Right lobe of liver (tissue), 6 donors: ENCODE data around the gene EVA1C. TPM values are rescaled to one million over a fixed set of nuclear protein-coding genes. Genes with fewer than 3 reads are reported as not detected.
"Not testable (repeated sequence)": the region's sequence is repeated elsewhere in the genome, so short reads cannot be mapped to it uniquely, and the experiment has no call there.

Source experiments
- ATAC-seq, 4 donors: fragments of 200-7000 bp; cut with Tn5 transposase; one replicate each; pipeline ENCODE4 v1.9.1; 2020; ENCODE audit warnings: mild to moderate bottlenecking in 4 of 4, moderate library complexity in 4 of 4
- DNase-seq, 3 donors: peaks; one replicate each; pipeline ENCODE4 v3.0.0-alpha.2; 2020
- H3K27ac ChIP-seq, 3 donors: fragments of 200-600 bp; one replicate each; pipeline ENCODE4 v1.8.0; 2022
- H3K27me3 ChIP-seq, 2 donors: fragments of 200-600 bp; one replicate each; pipeline ENCODE4 v1.8.0; 2022
- H3K36me3 ChIP-seq, 4 donors: fragments of 200-600 bp; sonication (generic) in 1 of 4; one replicate each; pipeline versions ENCODE4 v1.5.1 to v1.8.0; 2017 to 2022; ENCODE audit warnings: control low read depth in 1 of 4
- H3K4me1 ChIP-seq, 4 donors: fragments of 200-600 bp; sonication (generic) in 1 of 4; one replicate each; pipeline versions ENCODE4 v1.5.1 to v1.8.0; 2017 to 2022; ENCODE audit warnings: control low read depth in 1 of 4
- H3K4me3 ChIP-seq, 3 donors: fragments of 200-600 bp; one replicate each; pipeline ENCODE4 v1.8.0; 2022
- H3K9me3 ChIP-seq, 4 donors: fragments of 200-600 bp; sonication (generic) in 1 of 4; one replicate each; pipeline versions ENCODE4 v1.5.1 to v1.8.0; 2017 to 2022; ENCODE audit warnings: control low read depth in 1 of 4
- POLR2A ChIP-seq: fragments of 450-650 bp; IDR thresholded peaks from one replicate; pipeline ENCODE4 v1.6.1; 2017; ENCODE audit warnings: antibody characterized with exemption, mild to moderate bottlenecking
- WGBS: methylation state at CpG from one replicate; pipeline ENCODE4 v1.1.6; 2018; ENCODE audit warnings: low coverage, low lambda C conversion rate; ENCODE audit not compliant: insufficient coverage; ENCODE audit errors: missing lambda C conversion rate; 5-methylcytosine and 5-hydroxymethylcytosine counted together
- intact Hi-C, 2 donors: fragments of 100-400 bp; cut with DNase I; formaldehyde crosslinking; loops; one replicate each; pipeline versions ENCODE4 v1.11.2 to v1.14.1; 2022
- total RNA-seq, 6 experiments: library from RNA; depleted of rRNA in 2 of 6; stranded (reverse); fragments of >200 nt in 2 of 6; fragmentation: NEBNext Ultra II Directional in 3 of 6; extraction: Animal tissue kit (Norgen Biotek cat#: 25700) in 3 of 6; gene quantifications; one replicate each; pipeline versions ENCODE4 v1.1.0 to v1.2.4, GENCODE V29; 2016 to 2023
- TF ChIP-seq, protein P1 (sequence below), 4 donors: fragments of 200-600 bp in 3 of 4; fragments of 450-650 bp in 1 of 4; IDR thresholded peaks; one replicate each; pipeline versions ENCODE4 v1.5.1 to v1.8.0; 2016 to 2022; ENCODE audit warnings: antibody characterized with exemption in 4 of 4, mild to moderate bottlenecking in 2 of 4
- donor health status: DM: no; HTN: yes; CAD: no.
- donor health status: DM: no; HTN: no; CAD: no.
- donor health status: DM: no; HTN: no; CAD: no.
- donor health status: DM: no; HTN: yes; CAD: no.
- donor health status: DM: no; HTN: yes; CAD: no.

EVA1C gene
- total RNA-seq, 6 experiments from 2014 or later, result 2.4 to 5.9 (median 4.2) TPM

DNA sequence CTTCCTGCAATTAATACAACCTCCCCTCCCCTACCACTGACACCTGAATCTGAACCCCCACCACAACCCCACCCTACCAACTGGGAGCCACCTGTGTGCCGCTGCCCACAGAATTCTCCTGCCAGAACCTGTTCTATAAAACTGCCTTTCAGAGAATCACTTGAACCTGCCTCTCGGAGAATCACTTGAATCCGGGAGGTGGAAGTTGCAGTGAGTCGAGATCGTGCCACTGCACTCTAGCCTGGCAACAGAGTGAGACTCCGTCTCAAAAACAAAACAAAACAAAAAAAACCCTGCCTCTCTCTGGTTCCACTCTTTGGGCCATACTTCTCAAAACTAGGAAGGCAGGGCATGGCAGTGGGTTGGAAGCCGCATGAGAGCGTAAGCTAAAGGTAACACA, 25.4 kb upstream of the EVA1C start:
- no peaks in the 10 kb centered on the region for H3K27me3 ChIP-seq
- H3K27ac ChIP-seq, result no peak overlapping the region
- ATAC-seq (no peak), DNase-seq (no peak)
- H3K4me3 ChIP-seq, result no peak overlapping the region
- WGBS, result 87% methylated on average over 4 of the region's 8 CpGs
- no peaks in the 10 kb centered on the region for H3K9me3 ChIP-seq
- H3K36me3 ChIP-seq, result peaks cover 0 to 23% (median 11%) of the 10 kb centered on the region in 4 donors
- TF ChIP-seq, protein P1, sequence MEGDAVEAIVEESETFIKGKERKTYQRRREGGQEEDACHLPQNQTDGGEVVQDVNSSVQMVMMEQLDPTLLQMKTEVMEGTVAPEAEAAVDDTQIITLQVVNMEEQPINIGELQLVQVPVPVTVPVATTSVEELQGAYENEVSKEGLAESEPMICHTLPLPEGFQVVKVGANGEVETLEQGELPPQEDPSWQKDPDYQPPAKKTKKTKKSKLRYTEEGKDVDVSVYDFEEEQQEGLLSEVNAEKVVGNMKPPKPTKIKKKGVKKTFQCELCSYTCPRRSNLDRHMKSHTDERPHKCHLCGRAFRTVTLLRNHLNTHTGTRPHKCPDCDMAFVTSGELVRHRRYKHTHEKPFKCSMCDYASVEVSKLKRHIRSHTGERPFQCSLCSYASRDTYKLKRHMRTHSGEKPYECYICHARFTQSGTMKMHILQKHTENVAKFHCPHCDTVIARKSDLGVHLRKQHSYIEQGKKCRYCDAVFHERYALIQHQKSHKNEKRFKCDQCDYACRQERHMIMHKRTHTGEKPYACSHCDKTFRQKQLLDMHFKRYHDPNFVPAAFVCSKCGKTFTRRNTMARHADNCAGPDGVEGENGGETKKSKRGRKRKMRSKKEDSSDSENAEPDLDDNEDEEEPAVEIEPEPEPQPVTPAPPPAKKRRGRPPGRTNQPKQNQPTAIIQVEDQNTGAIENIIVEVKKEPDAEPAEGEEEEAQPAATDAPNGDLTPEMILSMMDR (IDR thresholded peaks at IDR 0.05), result no peak
- TF ChIP-seq POLR2A, result no peak
- H3K4me1 ChIP-seq, result peaks cover 0 to 17% (median 5%) of the 10 kb centered on the region in 4 donors
- intact Hi-C loops, result no loop called here

DNA sequence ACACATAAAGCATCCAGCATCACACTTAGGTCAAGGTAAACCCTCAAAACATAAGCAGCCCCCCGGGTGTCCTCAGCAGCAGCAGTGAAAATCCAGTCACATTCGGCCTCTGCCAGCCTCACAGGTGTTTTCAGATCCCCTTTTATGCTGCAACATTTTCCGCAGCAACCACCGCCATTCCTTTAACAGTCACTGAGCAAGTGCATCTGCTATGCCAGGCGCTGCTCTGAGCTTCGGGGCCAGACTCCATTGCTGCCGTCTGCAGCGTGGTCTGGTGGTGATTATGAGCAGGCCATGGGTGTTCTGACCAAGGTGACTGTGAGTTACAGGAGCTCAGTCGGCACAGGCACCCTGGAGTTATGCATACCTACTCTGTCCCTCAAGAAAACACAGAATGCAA, 24.2 kb upstream of the EVA1C start:
- H3K4me3 ChIP-seq, result no peak overlapping the region
- peaks cover 0 to 18% (median 5%) of the 10 kb centered on the region in 4 donors for H3K4me1 ChIP-seq
- WGBS, result 93% methylated on average over 5 of the region's 9 CpGs
- H3K9me3 ChIP-seq, result no peaks in the 10 kb centered on the region
- H3K27ac ChIP-seq, result no peak overlapping the region
- H3K36me3 ChIP-seq, result peaks cover 0 to 11% (median 7%) of the 10 kb centered on the region in 4 donors
- no peaks in the 10 kb centered on the region for H3K27me3 ChIP-seq
- no peak for DNase-seq
- TF ChIP-seq POLR2A, result no peak
- TF ChIP-seq, protein P1 (IDR thresholded peaks at IDR 0.05), result no peak
- ATAC-seq, result no peak
- intact Hi-C loops, result no loop called here

DNA sequence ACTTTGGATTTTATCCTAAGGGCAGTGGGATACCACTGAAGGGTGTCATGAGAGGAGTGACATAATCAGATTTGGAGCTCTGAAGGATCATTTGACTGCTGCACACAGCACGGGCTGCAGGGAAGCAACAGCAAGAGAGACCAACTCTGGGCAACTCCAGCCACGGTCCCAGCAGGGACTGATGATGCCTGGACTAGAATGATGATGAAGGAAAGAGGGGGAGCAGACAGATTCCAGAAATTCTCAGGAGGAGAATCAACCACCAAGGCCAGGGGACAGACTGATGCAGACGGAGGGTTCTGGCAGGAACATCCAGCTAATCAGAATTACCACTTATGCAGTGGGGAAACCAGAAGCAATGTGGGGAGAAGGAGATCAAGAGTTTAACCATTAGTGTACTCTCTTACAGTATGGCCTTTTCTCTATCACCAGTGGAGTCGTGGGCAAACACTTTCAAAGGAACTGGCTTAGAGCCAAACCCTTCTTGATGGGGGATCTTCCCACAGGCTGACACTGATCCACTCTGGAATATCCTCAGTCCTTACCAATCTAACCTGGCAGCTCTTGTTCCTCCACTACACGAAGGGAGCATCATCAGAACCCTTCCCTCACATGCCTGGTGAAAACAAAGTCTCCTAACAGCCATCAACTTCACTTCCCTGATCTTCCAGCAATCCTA, 23.0 kb upstream of the EVA1C start:
- H3K4me3 ChIP-seq, result no peak overlapping the region
- no peaks in the 10 kb centered on the region for H3K36me3 ChIP-seq
- TF ChIP-seq, protein P1 (IDR thresholded peaks at IDR 0.05), result no peak
- TF ChIP-seq POLR2A, result no peak
- no peaks in the 10 kb centered on the region for H3K9me3 ChIP-seq
- no peaks in the 10 kb centered on the region for H3K27me3 ChIP-seq
- no peak for DNase-seq
- ATAC-seq, result no peak
- H3K27ac ChIP-seq, result no peak overlapping the region
- intact Hi-C loops, result no loop called here
- 81% methylated on average over 3 of the region's 5 CpGs for WGBS
- peaks cover 0 to 21% (median 5%) of the 10 kb centered on the region in 4 donors for H3K4me1 ChIP-seq

DNA sequence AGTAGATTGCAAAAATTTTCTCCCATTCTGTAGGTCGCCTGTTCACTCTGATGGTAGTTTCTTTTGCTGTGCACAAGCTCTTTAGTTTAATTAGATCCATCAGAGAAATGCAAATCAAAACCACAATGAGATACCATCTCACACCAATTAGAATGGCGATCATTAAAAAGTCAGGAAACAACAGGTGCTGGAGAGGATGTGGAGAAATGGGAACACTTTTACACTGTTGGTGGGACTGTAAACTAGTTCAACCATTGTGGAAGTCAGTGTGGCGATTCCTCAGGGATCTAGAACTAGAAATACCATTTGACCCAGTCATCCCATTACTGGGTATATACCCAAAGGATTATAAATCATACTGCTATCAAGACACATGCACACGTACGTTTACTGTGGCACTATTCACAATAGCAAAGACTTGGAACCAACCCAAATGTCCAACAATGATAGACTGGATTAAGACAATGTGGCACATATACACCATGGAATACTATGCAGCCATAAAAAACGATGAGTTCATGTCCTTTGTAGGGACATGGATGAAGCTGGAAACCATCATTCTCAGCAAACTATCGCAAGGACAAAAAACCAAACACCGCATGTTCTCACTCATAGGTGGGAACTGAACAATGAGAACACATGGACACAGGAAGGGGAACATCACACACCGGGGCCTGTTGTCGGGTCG, 21.8 kb upstream of the EVA1C start:
- H3K36me3 ChIP-seq, intact Hi-C loops, H3K4me3 ChIP-seq, H3K9me3 ChIP-seq, H3K27ac ChIP-seq, DNase-seq, H3K27me3 ChIP-seq, ATAC-seq: not testable (repeated sequence)
- WGBS, result 83% methylated on average over 7 of the region's 11 CpGs
- peaks cover 0 to 21% (median 5%) of the 10 kb centered on the region in 4 donors for H3K4me1 ChIP-seq

DNA sequence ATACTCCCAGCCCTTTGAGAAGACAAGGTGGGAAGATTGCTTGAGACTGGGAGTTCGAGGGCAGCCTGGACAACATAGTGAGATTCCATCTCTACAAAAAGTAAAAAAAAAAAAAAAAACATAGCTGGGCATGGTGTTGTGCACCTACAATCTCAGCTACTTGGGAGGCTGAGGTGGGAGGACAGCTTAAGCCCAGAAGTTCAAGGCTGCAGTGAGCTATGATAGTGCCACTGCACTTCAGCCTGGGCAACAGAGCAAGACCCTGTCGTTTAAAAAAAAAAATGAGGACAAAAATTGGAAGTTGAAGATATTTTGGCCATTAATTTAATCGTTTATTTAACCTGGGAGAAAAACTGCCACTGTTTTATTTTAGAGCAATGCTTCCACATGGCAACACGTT, 20.8 kb upstream of the EVA1C start:
- Histone ChIP-seq H3K27me3 (no peaks in the 10 kb centered on the region), H3K4me3 (peak overlapping the region; percentile 89 to 100 (median 100)), H3K36me3 (no peaks in the 10 kb centered on the region), H3K4me1 (peaks cover 0 to 16% (median 5%) of the 10 kb centered on the region in 4 donors), H3K9me3 (no peaks in the 10 kb centered on the region), H3K27ac (no peak overlapping the region)
- ATAC-seq, result no peak
- DNase-seq, result no peak
- intact Hi-C loops, result no loop called here
- 63% methylated on average over 4 of the region's 4 CpGs for WGBS
- TF ChIP-seq, protein P1 (IDR thresholded peaks at IDR 0.05), result no peak
- no peak for TF ChIP-seq POLR2A
